CD14-positive monocyte (primary cell): ENCODE results near the gene THBS1. TPM values are rescaled to one million over a fixed set of nuclear protein-coding genes. Genes with fewer than 3 reads are reported as not detected.

Source experiments
- DNase-seq, 3 donors: peaks; one replicate each; pipeline ENCODE4 v3.0.0-alpha.2; 2011 to 2022
- H2AFZ ChIP-seq: 2 replicates; pipeline ENCODE4 v1.6.0; 2012; ENCODE audit warnings: mild to moderate bottlenecking, low read depth, low read length, inconsistent platforms; ENCODE audit not compliant: insufficient read depth, poor library complexity, severe bottlenecking
- H3K27ac ChIP-seq, 2 donors: 1 replicate in 1 of 2; 2 replicates in 1 of 2; pipeline ENCODE4 v1.5.1; 2012 to 2013; ENCODE audit warnings: low read length in 2 of 2, control low read depth in 1 of 2, inconsistent platforms in 1 of 2, low read depth in 1 of 2, mild to moderate bottlenecking in 1 of 2
- H3K27me3 ChIP-seq, 2 donors: one replicate each; pipeline versions ENCODE4 v1.6.0 to v1.6.1; 2011 to 2013; ENCODE audit warnings: low read length in 2 of 2; ENCODE audit not compliant: control insufficient read depth in 2 of 2, insufficient read depth in 2 of 2
- H3K36me3 ChIP-seq, 2 donors: replicated peaks in 1 of 2; 1 replicate in 1 of 2; 2 replicates in 1 of 2; pipeline versions ENCODE4 v1.5.1 to v1.6.1; 2012 to 2013; ENCODE audit warnings: low read length in 2 of 2, control low read depth in 1 of 2, inconsistent platforms in 1 of 2, mild to moderate bottlenecking in 1 of 2; ENCODE audit not compliant: insufficient read depth in 2 of 2, control insufficient read depth in 1 of 2
- H3K4me1 ChIP-seq, 2 donors: 1 replicate in 1 of 2; 2 replicates in 1 of 2; pipeline versions ENCODE4 v1.5.1 to v1.6.1; 2012 to 2013; ENCODE audit warnings: low read length in 2 of 2, control low read depth in 1 of 2, inconsistent platforms in 1 of 2, mild to moderate bottlenecking in 1 of 2, moderate library complexity in 1 of 2; ENCODE audit not compliant: insufficient read depth in 2 of 2, control insufficient read depth in 1 of 2
- H3K4me2 ChIP-seq: replicated peaks from 2 replicates; pipeline ENCODE3; 2012; ENCODE audit warnings: low read length, moderate library complexity, mild to moderate bottlenecking; ENCODE audit not compliant: poor library complexity, severe bottlenecking; ENCODE audit errors: extremely low read depth
- H3K4me3 ChIP-seq, 3 experiments: fragments of 200-600 bp in 1 of 3; sonication (generic) in 1 of 3; replicated peaks in 1 of 3; 1 replicate in 2 of 3; 2 replicates in 1 of 3; pipeline ENCODE4 v1.5.1; 2011 to 2013; ENCODE audit warnings: low read length in 3 of 3, mild to moderate bottlenecking in 3 of 3, control low read depth in 2 of 3, low read depth in 2 of 3, inconsistent platforms in 1 of 3, moderate library complexity in 1 of 3
- H3K79me2 ChIP-seq: 2 replicates; pipeline ENCODE4 v1.6.0; 2012; ENCODE audit warnings: mild to moderate bottlenecking, control low read depth, inconsistent platforms, low read length, moderate library complexity; ENCODE audit not compliant: insufficient read depth
- H3K9ac ChIP-seq: 2 replicates; pipeline ENCODE4 v1.6.0; 2017; ENCODE audit warnings: low read length, mild to moderate bottlenecking; ENCODE audit not compliant: insufficient read depth, poor library complexity, severe bottlenecking
- H3K9me3 ChIP-seq, 2 donors: replicated peaks in 1 of 2; 1 replicate in 1 of 2; 2 replicates in 1 of 2; pipeline versions ENCODE4 v1.5.1 to v1.6.1; 2012 to 2013; ENCODE audit warnings: low read length in 2 of 2, control low read depth in 1 of 2; ENCODE audit not compliant: control insufficient read depth in 1 of 2, insufficient read depth in 1 of 2
- H4K20me1 ChIP-seq: 2 replicates; pipeline ENCODE4 v1.6.0; 2012; ENCODE audit warnings: mild to moderate bottlenecking, low read length, control low read depth, moderate library complexity; ENCODE audit not compliant: insufficient read depth
- H3K27ac Mint-ChIP-seq, 7 donors: one replicate each; pipeline ENCODE4 v1.8.0; 2020; ENCODE audit warnings: mild to moderate bottlenecking in 7 of 7, mixed read lengths in 7 of 7, moderate library complexity in 6 of 7, inconsistent platforms in 2 of 7
- H3K27me3 Mint-ChIP-seq, 3 donors: one replicate each; pipeline ENCODE4 v1.8.0; 2021 to 2022; ENCODE audit warnings: low read depth in 3 of 3, mild to moderate bottlenecking in 3 of 3, mixed read lengths in 3 of 3, moderate library complexity in 3 of 3, inconsistent platforms in 1 of 3
- H3K36me3 Mint-ChIP-seq, 2 donors: one replicate each; pipeline ENCODE4 v1.8.0; 2020; ENCODE audit warnings: mixed read lengths in 2 of 2, inconsistent platforms in 1 of 2, mild to moderate bottlenecking in 1 of 2
- H3K4me1 Mint-ChIP-seq: one replicate; pipeline ENCODE4 v1.8.0; 2020; ENCODE audit warnings: mild to moderate bottlenecking, mixed read lengths
- H3K4me3 Mint-ChIP-seq, 2 donors: one replicate each; pipeline ENCODE4 v1.8.0; 2020; ENCODE audit warnings: mild to moderate bottlenecking in 2 of 2, mixed read lengths in 2 of 2, moderate library complexity in 1 of 2
- H3K9me3 Mint-ChIP-seq, 7 donors: one replicate each; pipeline ENCODE4 v1.8.0; 2020 to 2022; ENCODE audit warnings: mixed read lengths in 7 of 7, mild to moderate bottlenecking in 6 of 7, moderate library complexity in 6 of 7, inconsistent platforms in 2 of 7
- WGBS: methylation state at CpG from one replicate; pipeline ENCODE4 v1.1.5; 2013; ENCODE audit warnings: missing lambda C conversion rate; ENCODE audit not compliant: insufficient coverage; 5-methylcytosine and 5-hydroxymethylcytosine counted together
- intact Hi-C, 2 donors: fragments of 100-400 bp; cut with micrococcal nuclease; formaldehyde crosslinking; loops; one replicate each; pipeline versions ENCODE4 v1.15.0 to v1.15.1; 2023
- polyA plus RNA-seq, 3 donors: library from polyadenylated mRNA; depleted of rRNA in 1 of 3; unstranded in 2 of 3; stranded (reverse) in 1 of 3; fragments of 300-500 nt in 2 of 3; fragments of >200 nt in 1 of 3; fragmentation: Illumina TruSeq in 2 of 3; gene quantifications; 1 replicate in 2 of 3; 2 replicates in 1 of 3; pipeline ENCODE4 v1.2.3, GENCODE V29; 2012 to 2021
- TF ChIP-seq, protein P1 (sequence below): fragments of 200-600 bp; IDR thresholded peaks from one replicate; pipeline ENCODE4 v1.8.0; 2022; ENCODE audit warnings: antibody characterized with exemption, mild to moderate bottlenecking

THBS1 gene
- polyA plus RNA-seq, 3 donors: 0.52 to 151 (median 55.4) TPM

DNA sequence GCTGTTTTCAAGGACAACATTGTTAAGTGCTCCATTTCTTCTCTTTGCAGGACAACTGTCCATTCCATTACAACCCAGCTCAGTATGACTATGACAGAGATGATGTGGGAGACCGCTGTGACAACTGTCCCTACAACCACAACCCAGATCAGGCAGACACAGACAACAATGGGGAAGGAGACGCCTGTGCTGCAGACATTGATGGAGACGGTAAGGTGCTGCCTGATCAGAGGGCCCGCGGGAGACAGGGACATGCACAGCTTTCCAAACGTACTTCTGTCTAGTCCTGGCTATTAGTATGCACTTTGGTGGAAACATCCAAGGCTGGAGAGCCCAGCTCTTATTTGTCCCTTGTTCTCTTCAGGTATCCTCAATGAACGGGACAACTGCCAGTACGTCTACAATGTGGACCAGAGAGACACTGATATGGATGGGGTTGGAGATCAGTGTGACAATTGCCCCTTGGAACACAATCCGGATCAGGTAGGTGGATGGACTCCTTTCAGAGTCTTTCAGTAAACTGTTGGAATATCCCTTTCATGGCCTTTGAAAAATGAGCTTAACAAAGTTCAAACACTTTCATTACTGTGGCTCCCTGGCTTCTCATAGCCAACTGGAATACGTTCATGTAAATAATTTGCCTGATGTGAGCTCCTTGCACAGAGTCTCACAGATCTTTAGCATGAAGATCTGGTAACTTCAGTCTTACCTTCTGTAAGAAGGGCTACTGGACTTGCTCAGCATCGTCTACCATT is 10.4 kb downstream of the THBS1 start:
- Mint-ChIP-seq H3K36me3 (peaks cover 92 to 96% of the 10 kb centered on the region in 2 donors), H3K4me3 (no peak overlapping the region), H3K4me1 (no peaks in the 10 kb centered on the region), H3K9me3 (no peaks in the 10 kb centered on the region), H3K27me3 (peaks cover 1 to 5% (median 5%) of the 10 kb centered on the region in 3 donors), H3K27ac (peak overlapping the region in 2 of 7 donors; percentile 4 to 58)
- WGBS: 98% methylated on average over 8 of the region's 11 CpGs
- no peak overlapping the region for H3K4me2 ChIP-seq
- H3K79me2 ChIP-seq: no peaks in the 10 kb centered on the region
- no peaks in the 10 kb centered on the region for H3K4me1 ChIP-seq
- intact Hi-C loops: no loop called here
- H3K9me3 ChIP-seq: no peaks in the 10 kb centered on the region
- no peak overlapping the region for H3K9ac ChIP-seq
- no peak for DNase-seq
- H2AFZ ChIP-seq: no peak overlapping the region
- TF ChIP-seq, protein P1, sequence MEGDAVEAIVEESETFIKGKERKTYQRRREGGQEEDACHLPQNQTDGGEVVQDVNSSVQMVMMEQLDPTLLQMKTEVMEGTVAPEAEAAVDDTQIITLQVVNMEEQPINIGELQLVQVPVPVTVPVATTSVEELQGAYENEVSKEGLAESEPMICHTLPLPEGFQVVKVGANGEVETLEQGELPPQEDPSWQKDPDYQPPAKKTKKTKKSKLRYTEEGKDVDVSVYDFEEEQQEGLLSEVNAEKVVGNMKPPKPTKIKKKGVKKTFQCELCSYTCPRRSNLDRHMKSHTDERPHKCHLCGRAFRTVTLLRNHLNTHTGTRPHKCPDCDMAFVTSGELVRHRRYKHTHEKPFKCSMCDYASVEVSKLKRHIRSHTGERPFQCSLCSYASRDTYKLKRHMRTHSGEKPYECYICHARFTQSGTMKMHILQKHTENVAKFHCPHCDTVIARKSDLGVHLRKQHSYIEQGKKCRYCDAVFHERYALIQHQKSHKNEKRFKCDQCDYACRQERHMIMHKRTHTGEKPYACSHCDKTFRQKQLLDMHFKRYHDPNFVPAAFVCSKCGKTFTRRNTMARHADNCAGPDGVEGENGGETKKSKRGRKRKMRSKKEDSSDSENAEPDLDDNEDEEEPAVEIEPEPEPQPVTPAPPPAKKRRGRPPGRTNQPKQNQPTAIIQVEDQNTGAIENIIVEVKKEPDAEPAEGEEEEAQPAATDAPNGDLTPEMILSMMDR: no peak
- H3K27ac ChIP-seq: no peak overlapping the region
- H4K20me1 ChIP-seq: peaks cover 29% of the 10 kb centered on the region
- no peak overlapping the region for H3K4me3 ChIP-seq
- H3K27me3 ChIP-seq: no peaks in the 10 kb centered on the region
- H3K36me3 ChIP-seq: peaks cover 45 to 100% of the 10 kb centered on the region in 2 donors

DNA sequence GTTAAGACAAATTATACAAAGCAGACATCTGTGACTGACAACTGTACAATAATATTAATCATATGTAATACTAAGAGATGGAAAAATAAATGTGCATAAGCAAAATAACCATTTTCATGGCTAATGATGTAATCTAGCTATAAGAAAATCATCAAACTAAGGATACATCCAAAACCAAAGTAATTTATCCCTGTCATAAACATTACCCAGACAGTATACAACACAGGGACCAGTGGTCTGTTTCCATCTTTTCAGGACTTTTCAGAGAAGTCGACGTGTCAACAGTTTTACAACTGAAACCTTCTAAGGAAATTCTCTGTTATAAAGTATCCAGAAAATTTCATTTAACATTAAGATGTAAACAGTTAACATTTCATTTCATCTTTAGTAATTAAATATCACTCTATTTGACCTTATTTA is 11.0 kb downstream of the THBS1 start:
- Histone ChIP-seq H3K4me2 (no peak overlapping the region), H4K20me1 (peaks cover 24% of the 10 kb centered on the region), H3K4me1 (no peaks in the 10 kb centered on the region), H3K9ac (no peak overlapping the region), H3K4me3 (no peak overlapping the region), H3K36me3 (peaks cover 42 to 94% of the 10 kb centered on the region in 2 donors), H3K79me2 (no peaks in the 10 kb centered on the region), H3K27ac (no peak overlapping the region), H2AFZ (no peak overlapping the region), H3K27me3 (no peaks in the 10 kb centered on the region), H3K9me3 (no peaks in the 10 kb centered on the region)
- TF ChIP-seq, protein P1: no peak
- peaks cover 1 to 5% (median 5%) of the 10 kb centered on the region in 3 donors for H3K27me3 Mint-ChIP-seq
- H3K9me3 Mint-ChIP-seq: no peaks in the 10 kb centered on the region
- intact Hi-C loops: no loop called here
- H3K4me3 Mint-ChIP-seq: no peak overlapping the region
- H3K36me3 Mint-ChIP-seq: peaks cover 90 to 95% of the 10 kb centered on the region in 2 donors
- no peak for DNase-seq
- no CpG with 5 or more reads among the region's 2 CpGs for WGBS
- H3K4me1 Mint-ChIP-seq: no peaks in the 10 kb centered on the region
- H3K27ac Mint-ChIP-seq: no peak overlapping the region
